ENCODE measurements around the gene GGCT.

- no peak for TF ChIP-seq CTCF (IDR thresholded peaks at IDR 0.05)
- no peak for TF ChIP-seq POLR2A (IDR thresholded peaks at IDR 0.05)
Measured at GRCh38 chr7:30467271-30467670, 37.4 kb downstream of the GGCT start.

Data from testis (tissue), 2 donors.